ENCODE results near the gene ZNF75A.

ZNF75A gene

GRCh38 chr16:3289998-3290673, 15.2 kb upstream of the ZNF75A start:
- no peak for DNase-seq (ENCODE audit: low read depth)

- no peak for DNase-seq (ENCODE audit: low read depth)
Observed at GRCh38 chr16:3292604-3293003, 12.7 kb upstream of the ZNF75A start.

GRCh38 chr16:3295209-3295608, 10.1 kb upstream of the ZNF75A start:
- no peak for DNase-seq (ENCODE audit: low read depth)

- DNase-seq (ENCODE audit: low read depth), result no peak
Observed at GRCh38 chr16:3295783-3296182, 9.5 kb upstream of the ZNF75A start.

- DNase-seq (ENCODE audit: low read depth), result peak; percentile 66
Observed at GRCh38 chr16:3304370-3304769, 927 bp upstream of the ZNF75A start.

- DNase-seq (ENCODE audit: low read depth), result no peak
Observed at GRCh38 chr16:3306078-3306477, 781 bp downstream of the ZNF75A start.

GRCh38 chr16:3311496-3311895, 6.2 kb downstream of the ZNF75A start:
- DNase-seq (ENCODE audit: low read depth), result no peak

GRCh38 chr16:3317315-3317999, 12.2 kb downstream of the ZNF75A start:
- peak; percentile 40 for DNase-seq (ENCODE audit: low read depth)

GRCh38 chr16:3321816-3322215, 16.5 kb downstream of the ZNF75A start:
- DNase-seq (ENCODE audit: low read depth), result no peak

- DNase-seq (ENCODE audit: low read depth), result no peak
Observed at GRCh38 chr16:3327514-3327913, 22.2 kb downstream of the ZNF75A start.

- DNase-seq (ENCODE audit: low read depth), result no peak
Observed at GRCh38 chr16:3328104-3328503, 22.8 kb downstream of the ZNF75A start.

- no peak for DNase-seq (ENCODE audit: low read depth)
Observed at GRCh38 chr16:3328643-3329042, 23.3 kb downstream of the ZNF75A start.

- no peak for DNase-seq (ENCODE audit: low read depth)
Observed at GRCh38 chr16:3346041-3346440, 40.7 kb downstream of the ZNF75A start.

- no peak for DNase-seq (ENCODE audit: low read depth)
Observed at GRCh38 chr16:3347586-3347985, 42.3 kb downstream of the ZNF75A start.

- no peak for DNase-seq (ENCODE audit: low read depth)
Observed at GRCh38 chr16:3348547-3349167, 43.4 kb downstream of the ZNF75A start.

GRCh38 chr16:3349175-3349574, 43.9 kb downstream of the ZNF75A start:
- no peak for DNase-seq (ENCODE audit: low read depth)

GRCh38 chr16:3355589-3355988, 50.3 kb downstream of the ZNF75A start, which contains the start of gene OR2C1:
OR2C1 (plus strand) TSS chr16:3355889; CDS start chr16:3355941, 52 bp downstream.
- no peak for DNase-seq (ENCODE audit: low read depth)

- DNase-seq (ENCODE audit: low read depth), result no peak
Observed at GRCh38 chr16:3356118-3356517, 50.8 kb downstream of the ZNF75A start.

- DNase-seq (ENCODE audit: low read depth), result no peak
Observed at GRCh38 chr16:3358871-3359270, 53.6 kb downstream of the ZNF75A start.

GRCh38 chr16:3362931-3363330, 57.6 kb downstream of the ZNF75A start:
- no peak for DNase-seq (ENCODE audit: low read depth)

GRCh38 chr16:3363793-3364192, 58.5 kb downstream of the ZNF75A start:
- DNase-seq (ENCODE audit: low read depth), result no peak

GRCh38 chr16:3364774-3365427, 59.6 kb downstream of the ZNF75A start:
- DNase-seq (ENCODE audit: low read depth), result peak; percentile 94
